KOPT-K1 (cell line): Measurements from ENCODE around the gene OVOL1.
A peak's percentile ranks its signal among the peaks of the same experiment; 100 is the strongest.

Source experiments
- H3K27ac ChIP-seq: fragments of 200-600 bp; sonication (generic); 2 replicates; pipeline ENCODE4 v1.5.1; 2016; ENCODE audit warnings: antibody characterized with exemption, mild to moderate bottlenecking, low read depth, low read length; ENCODE audit not compliant: poor library complexity, severe bottlenecking
- H3K36me3 ChIP-seq: fragments of 200-600 bp; sonication (generic); 2 replicates; pipeline ENCODE4 v1.5.1; 2017; ENCODE audit warnings: antibody characterized with exemption, mild to moderate bottlenecking, low read length, moderate library complexity; ENCODE audit not compliant: insufficient read depth
- H3K9me3 ChIP-seq: fragments of 200-600 bp; sonication (generic); 2 replicates; pipeline ENCODE4 v1.5.1; 2017; ENCODE audit warnings: antibody characterized with exemption, low read length, mild to moderate bottlenecking; ENCODE audit not compliant: insufficient read depth, poor library complexity, severe bottlenecking

The OVOL1 gene

GRCh38 chr11:65781962-65782815 is 4.7 kb upstream of the OVOL1 start:
- H3K9me3 ChIP-seq = no peaks in the 10 kb centered on the region
- H3K27ac ChIP-seq = no peak overlapping the region
- H3K36me3 ChIP-seq = peaks cover 23% of the 10 kb centered on the region

- no peaks in the 10 kb centered on the region for H3K9me3 ChIP-seq
- H3K36me3 ChIP-seq = peaks cover 17% of the 10 kb centered on the region
- no peak overlapping the region for H3K27ac ChIP-seq
Observed at GRCh38 chr11:65782816-65783228, 4.0 kb upstream of the OVOL1 start.

GRCh38 chr11:65785319-65786007 is 1.4 kb upstream of the OVOL1 start:
- no peaks in the 10 kb centered on the region for H3K36me3 ChIP-seq
- no peak overlapping the region for H3K27ac ChIP-seq
- H3K9me3 ChIP-seq = no peaks in the 10 kb centered on the region

GRCh38 chr11:65786008-65786785 is 666 bp upstream of the OVOL1 start:
- Histone ChIP-seq H3K36me3 (no peaks in the 10 kb centered on the region), H3K9me3 (no peaks in the 10 kb centered on the region), H3K27ac (no peak overlapping the region)

GRCh38 chr11:65787649-65788622 is 1.1 kb downstream of the OVOL1 start:
- Histone ChIP-seq H3K9me3 (no peaks in the 10 kb centered on the region), H3K27ac (no peak overlapping the region), H3K36me3 (no peaks in the 10 kb centered on the region)

- no peaks in the 10 kb centered on the region for H3K36me3 ChIP-seq
- H3K27ac ChIP-seq = no peak overlapping the region
- no peaks in the 10 kb centered on the region for H3K9me3 ChIP-seq
Observed at GRCh38 chr11:65788821-65789220, 2.0 kb downstream of the OVOL1 start.

- Histone ChIP-seq H3K27ac (no peak overlapping the region), H3K36me3 (no peaks in the 10 kb centered on the region), H3K9me3 (no peaks in the 10 kb centered on the region)
Observed at GRCh38 chr11:65789230-65790103, 2.6 kb downstream of the OVOL1 start.

GRCh38 chr11:65790104-65790901 is 3.4 kb downstream of the OVOL1 start:
- H3K27ac ChIP-seq = no peak overlapping the region

GRCh38 chr11:65790902-65791650 is 4.2 kb downstream of the OVOL1 start:
- Histone ChIP-seq H3K27ac (peak overlapping the region; percentile 46), H3K36me3 (no peaks in the 10 kb centered on the region), H3K9me3 (no peaks in the 10 kb centered on the region)

More at GRCh38 chr11:65790104-65790901, 3.4 kb downstream of the OVOL1 start:
- Histone ChIP-seq H3K9me3 (no peaks in the 10 kb centered on the region), H3K36me3 (no peaks in the 10 kb centered on the region)

- Histone ChIP-seq H3K36me3 (no peaks in the 10 kb centered on the region), H3K27ac (peak overlapping the region; percentile 46), H3K9me3 (no peaks in the 10 kb centered on the region)
Observed at GRCh38 chr11:65791719-65792213, 4.9 kb downstream of the OVOL1 start.

GRCh38 chr11:65792456-65792855 is 5.6 kb downstream of the OVOL1 start:
- H3K9me3 ChIP-seq = no peaks in the 10 kb centered on the region

GRCh38 chr11:65793144-65793581 is 6.3 kb downstream of the OVOL1 start:
- H3K9me3 ChIP-seq = no peaks in the 10 kb centered on the region
- no peak overlapping the region for H3K27ac ChIP-seq
- no peaks in the 10 kb centered on the region for H3K36me3 ChIP-seq

More at GRCh38 chr11:65792456-65792855, 5.6 kb downstream of the OVOL1 start:
- Histone ChIP-seq H3K36me3 (no peaks in the 10 kb centered on the region), H3K27ac (peak overlapping the region; percentile 46)
